ENCODE data around the gene ANKRD30B.

- TF ChIP-seq, protein P1, sequence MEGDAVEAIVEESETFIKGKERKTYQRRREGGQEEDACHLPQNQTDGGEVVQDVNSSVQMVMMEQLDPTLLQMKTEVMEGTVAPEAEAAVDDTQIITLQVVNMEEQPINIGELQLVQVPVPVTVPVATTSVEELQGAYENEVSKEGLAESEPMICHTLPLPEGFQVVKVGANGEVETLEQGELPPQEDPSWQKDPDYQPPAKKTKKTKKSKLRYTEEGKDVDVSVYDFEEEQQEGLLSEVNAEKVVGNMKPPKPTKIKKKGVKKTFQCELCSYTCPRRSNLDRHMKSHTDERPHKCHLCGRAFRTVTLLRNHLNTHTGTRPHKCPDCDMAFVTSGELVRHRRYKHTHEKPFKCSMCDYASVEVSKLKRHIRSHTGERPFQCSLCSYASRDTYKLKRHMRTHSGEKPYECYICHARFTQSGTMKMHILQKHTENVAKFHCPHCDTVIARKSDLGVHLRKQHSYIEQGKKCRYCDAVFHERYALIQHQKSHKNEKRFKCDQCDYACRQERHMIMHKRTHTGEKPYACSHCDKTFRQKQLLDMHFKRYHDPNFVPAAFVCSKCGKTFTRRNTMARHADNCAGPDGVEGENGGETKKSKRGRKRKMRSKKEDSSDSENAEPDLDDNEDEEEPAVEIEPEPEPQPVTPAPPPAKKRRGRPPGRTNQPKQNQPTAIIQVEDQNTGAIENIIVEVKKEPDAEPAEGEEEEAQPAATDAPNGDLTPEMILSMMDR (IDR thresholded peaks at IDR 0.05): no peak
- TF ChIP-seq POLR2A (IDR thresholded peaks at IDR 0.05): no peak
These were observed 21.4 kb downstream of the ANKRD30B start for GRCh38 chr18:14769381-14769780.
